Type B pancreatic cell (in vitro differentiated cells): ENCODE results near the gene DENND11. TPM values are rescaled to one million over a fixed set of nuclear protein-coding genes. Genes with fewer than 3 reads are reported as not detected.
A peak's percentile ranks its signal among the peaks of the same experiment; 100 is the strongest.

Experiments used
- DNase-seq: peaks from one replicate; pipeline ENCODE4 v3.0.0; 2021; ENCODE audit warnings: mixed read lengths; ENCODE audit not compliant: unreplicated experiment; ENCODE audit errors: extremely low spot score
- H3K27ac Mint-ChIP-seq: 2 replicates; pipeline ENCODE4 v1.8.0; 2021; ENCODE audit warnings: mild to moderate bottlenecking, mixed read lengths
- H3K27me3 Mint-ChIP-seq: 2 replicates; pipeline ENCODE4 v1.8.0; 2021; ENCODE audit warnings: mixed read lengths
- H3K36me3 Mint-ChIP-seq: 2 replicates; pipeline ENCODE4 v1.8.0; 2021; ENCODE audit warnings: mixed read lengths
- H3K4me1 Mint-ChIP-seq: one replicate; pipeline ENCODE4 v1.8.0; 2021; ENCODE audit warnings: mixed read lengths; ENCODE audit not compliant: unreplicated experiment
- H3K4me3 Mint-ChIP-seq: 2 replicates; pipeline ENCODE4 v1.8.0; 2021; ENCODE audit warnings: mild to moderate bottlenecking, mixed read lengths
- H3K9me3 Mint-ChIP-seq: 2 replicates; pipeline ENCODE4 v1.8.0; 2021; ENCODE audit warnings: mixed read lengths
- CTCF ChIP-seq: fragments of 200-600 bp; sonication (generic); conservative IDR thresholded peaks from 2 replicates; pipeline ENCODE4 v1.5.0; 2021; ENCODE audit warnings: antibody characterized with exemption, mild to moderate bottlenecking
- long read RNA-seq: library from polyadenylated mRNA; unstranded; transcript quantifications from one replicate; pipeline ENCODE4 v2.0.0, GENCODE V29; 2020
- total RNA-seq: library from RNA; stranded (reverse); gene quantifications from 2 replicates; pipeline ENCODE4 v1.2.1, GENCODE V29; 2021; ENCODE audit warnings: low replicate concordance

The DENND11 gene, protein sequence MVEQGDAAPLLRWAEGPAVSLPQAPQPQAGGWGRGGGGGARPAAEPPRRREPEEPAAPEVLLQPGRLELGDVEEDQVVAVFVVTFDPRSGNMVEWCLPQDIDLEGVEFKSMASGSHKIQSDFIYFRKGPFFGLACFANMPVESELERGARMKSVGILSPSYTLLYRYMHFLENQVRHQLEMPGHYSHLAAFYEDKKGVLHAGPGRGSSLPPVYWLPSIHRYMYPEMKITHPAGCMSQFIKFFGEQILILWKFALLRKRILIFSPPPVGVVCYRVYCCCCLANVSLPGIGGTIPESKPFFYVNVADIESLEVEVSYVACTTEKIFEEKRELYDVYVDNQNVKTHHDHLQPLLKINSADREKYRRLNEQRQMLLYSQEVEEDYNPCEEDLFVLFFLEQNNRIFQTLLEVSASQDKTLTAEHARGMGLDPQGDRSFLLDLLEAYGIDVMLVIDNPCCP
- total RNA-seq = 17.3 and 19.8 TPM in 2 replicates
- long read RNA-seq, partial matches to known transcripts = 3 of 4 reads
- long read RNA-seq, other reads (novel, unspliced or antisense) = 1 of 4 reads

DNA sequence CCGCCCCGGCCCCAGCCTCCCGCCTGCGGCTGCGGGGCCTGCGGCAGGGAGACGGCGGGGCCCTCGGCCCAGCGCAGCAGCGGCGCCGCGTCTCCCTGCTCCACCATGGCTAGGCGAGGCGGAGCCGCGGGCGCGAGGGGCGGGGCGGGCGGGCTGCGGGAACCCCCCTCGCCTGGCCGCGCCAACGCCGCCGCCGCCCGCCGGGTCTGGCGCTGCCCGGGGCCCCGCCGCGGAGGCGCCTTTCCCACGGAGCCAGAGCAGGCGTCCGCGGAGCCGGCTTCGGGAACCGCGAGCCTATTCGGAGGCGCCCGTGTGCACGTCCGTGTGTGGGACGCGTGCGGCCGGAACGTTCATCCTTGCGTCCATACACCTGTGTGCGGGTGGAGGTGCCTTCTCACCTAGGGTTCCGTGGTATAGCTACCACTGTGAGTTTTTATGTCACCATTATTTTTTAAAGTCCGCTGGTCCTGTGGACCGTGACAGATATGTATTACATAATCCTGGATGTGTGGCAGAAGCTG is at the start of gene DENND11:
Gene DENND11, minus strand, starts transcription at position 120 of the 521 bp plus-strand sequence. Its CDS starts 13 bp downstream, at position 107.
- Mint-ChIP-seq H3K9me3 (no peaks in the 10 kb centered on the region), H3K27me3 (peaks cover 27% of the 10 kb centered on the region), H3K4me1 (peaks cover 38% of the 10 kb centered on the region), H3K27ac (peak within 1 kb of the TSS; percentile 77), H3K36me3 (no peaks in the 10 kb centered on the region), H3K4me3 (peak within 1 kb of the TSS; percentile 87)
- TF ChIP-seq CTCF = no peak
- DNase-seq = peak; percentile 73

DNA sequence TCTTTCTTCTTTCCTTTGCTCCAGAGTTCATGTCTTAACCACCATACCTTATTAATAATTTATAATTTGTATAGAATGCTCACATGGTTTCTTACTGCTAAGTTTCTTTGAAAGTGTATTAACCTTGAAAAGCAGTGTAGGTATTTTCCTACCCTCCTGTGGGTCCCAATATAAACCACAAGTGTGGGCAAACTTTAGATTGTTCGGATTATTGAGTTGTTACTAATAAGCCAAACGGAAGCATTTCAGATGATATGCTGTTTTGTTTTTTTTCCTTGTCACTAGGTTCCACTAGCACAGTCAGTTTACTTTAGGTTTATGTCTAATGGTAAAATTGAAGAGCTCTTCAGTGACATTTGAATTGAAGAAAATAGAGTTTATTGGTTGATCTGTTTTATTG is 46.4 kb upstream of the DENND11 start:
- H3K27me3 Mint-ChIP-seq = no peaks in the 10 kb centered on the region
- no peak for TF ChIP-seq CTCF
- H3K4me1 Mint-ChIP-seq = no peaks in the 10 kb centered on the region
- H3K4me3 Mint-ChIP-seq = no peak overlapping the region
- H3K27ac Mint-ChIP-seq = no peak overlapping the region
- H3K36me3 Mint-ChIP-seq = peaks cover 58% of the 10 kb centered on the region
- DNase-seq = no peak
- peaks cover 16% of the 10 kb centered on the region for H3K9me3 Mint-ChIP-seq

- TF ChIP-seq CTCF = no peak
- no peak for DNase-seq
- Mint-ChIP-seq H3K4me3 (no peak overlapping the region), H3K36me3 (peaks cover 43% of the 10 kb centered on the region), H3K9me3 (no peaks in the 10 kb centered on the region), H3K27ac (no peak overlapping the region), H3K4me1 (peaks cover 13% of the 10 kb centered on the region), H3K27me3 (no peaks in the 10 kb centered on the region)
These were observed 42.2 kb upstream of the DENND11 start for GRCh38 chr7:141744131-141744530.

- Mint-ChIP-seq H3K4me3 (no peak overlapping the region), H3K4me1 (peaks cover 17% of the 10 kb centered on the region), H3K27me3 (no peaks in the 10 kb centered on the region), H3K27ac (no peak overlapping the region), H3K9me3 (no peaks in the 10 kb centered on the region), H3K36me3 (peaks cover 43% of the 10 kb centered on the region)
- no peak for DNase-seq
- TF ChIP-seq CTCF = no peak
These were observed 40.3 kb upstream of the DENND11 start for GRCh38 chr7:141742229-141742628.

- TF ChIP-seq CTCF = no peak
- Mint-ChIP-seq H3K27me3 (no peaks in the 10 kb centered on the region), H3K27ac (peak overlapping the region; percentile 98), H3K9me3 (no peaks in the 10 kb centered on the region), H3K4me1 (peaks cover 17% of the 10 kb centered on the region), H3K36me3 (peaks cover 30% of the 10 kb centered on the region), H3K4me3 (peak overlapping the region; percentile 82)
- no peak for DNase-seq
These were observed 37.3 kb upstream of the DENND11 start for GRCh38 chr7:141739250-141739649.
